Stimulated activated CD4-positive, alpha-beta T cell treated with anti-CD3 and anti-CD28 coated beads, Interleukin-1b, Interleukin-23, amount 100 ng/mL, for 24 hours (primary cell): ENCODE results near the gene DLST.
"Not testable (repeated sequence)": the region's sequence is repeated elsewhere in the genome, so short reads cannot be mapped to it uniquely, and the experiment has no call there.

ENCODE experiments used
- DNase-seq, 4 experiments: peaks; one replicate each; pipeline ENCODE4 v3.0.0-alpha.2; 2020; ENCODE audit warnings: low read depth in 4 of 4, low spot score in 1 of 4

DLST gene

DNA sequence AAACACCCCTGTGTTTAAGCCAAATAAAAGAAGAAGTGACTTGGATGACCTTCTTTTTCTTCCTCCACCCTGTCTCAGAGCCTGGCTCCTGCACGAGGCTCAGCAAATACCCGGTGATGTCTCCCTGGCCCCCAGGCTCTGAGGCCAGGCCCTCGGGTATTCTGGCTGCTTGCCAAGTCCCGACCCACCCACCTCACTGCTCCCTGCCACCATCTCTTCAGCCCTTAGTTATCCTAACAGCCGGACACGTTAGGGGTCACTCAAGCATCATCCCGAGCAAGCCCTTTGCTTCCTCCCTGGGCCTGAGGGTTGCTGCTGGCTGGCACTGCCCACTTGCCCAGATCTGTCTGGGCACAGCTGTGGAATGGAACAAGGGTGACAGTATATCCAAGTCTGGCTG, 34.1 kb downstream of the DLST start:
- no peak for DNase-seq

DNA sequence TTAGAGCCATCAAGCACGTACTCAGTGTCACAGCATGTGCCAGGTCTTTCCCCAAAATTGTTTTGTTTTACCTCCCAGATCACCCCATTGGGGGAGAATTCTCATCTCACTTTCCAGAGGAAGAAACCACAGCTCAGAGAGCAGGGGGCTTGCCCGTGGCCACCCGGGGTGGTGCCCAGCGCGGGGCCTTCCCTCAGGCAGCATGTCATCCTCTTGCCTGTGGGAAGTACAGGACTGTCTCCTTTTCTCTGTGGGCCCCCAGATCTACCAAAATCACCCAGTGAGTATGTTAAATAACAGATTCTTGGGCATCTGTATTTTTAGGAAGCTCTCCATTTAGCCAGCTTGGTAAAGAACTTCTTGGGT, 35.4 kb downstream of the DLST start:
- no peak for DNase-seq

DNA sequence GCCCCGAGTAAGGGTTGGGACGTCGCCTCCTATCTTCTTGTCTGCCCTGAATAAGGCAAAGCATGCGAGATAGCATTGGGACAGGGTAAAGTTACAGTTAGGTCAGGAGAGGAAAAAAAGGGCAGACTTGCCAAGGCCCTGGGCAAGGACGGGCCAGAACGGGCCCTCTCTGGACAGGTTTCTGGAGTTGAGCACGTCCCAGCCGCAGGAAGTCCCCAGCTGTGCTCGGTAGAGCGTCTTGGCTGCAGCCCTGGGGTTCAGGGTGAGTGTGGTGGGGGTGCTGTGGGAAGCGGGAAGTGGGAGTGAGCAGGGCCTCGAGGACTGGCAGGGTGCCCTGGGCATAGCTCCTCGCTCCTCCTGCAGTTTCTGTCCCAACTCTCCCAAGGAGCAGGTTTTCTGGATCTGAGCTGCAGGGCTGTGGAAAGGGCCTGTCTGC, 35.9 kb downstream of the DLST start:
- no peak for DNase-seq

DNA sequence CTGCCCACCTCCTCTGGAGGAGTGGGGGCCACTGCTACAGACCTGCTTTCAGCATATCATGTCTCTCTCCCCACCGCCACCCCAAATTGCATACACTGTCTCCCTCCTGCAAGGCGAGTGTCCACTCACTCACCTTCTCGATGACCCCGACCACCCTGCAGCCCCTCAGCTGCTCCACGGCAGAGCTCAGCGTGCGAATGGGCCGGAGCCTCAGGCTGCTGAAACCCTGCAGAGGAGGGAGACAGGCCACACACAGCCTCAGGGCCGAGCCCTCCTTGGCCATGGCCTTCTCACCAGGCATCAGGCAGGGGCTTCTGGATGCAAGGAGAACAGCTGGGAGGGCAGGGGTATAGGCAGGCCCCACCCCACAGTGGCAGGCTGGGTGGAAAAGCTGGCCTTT, 36.7 kb downstream of the DLST start:
- DNase-seq: no peak

DNA sequence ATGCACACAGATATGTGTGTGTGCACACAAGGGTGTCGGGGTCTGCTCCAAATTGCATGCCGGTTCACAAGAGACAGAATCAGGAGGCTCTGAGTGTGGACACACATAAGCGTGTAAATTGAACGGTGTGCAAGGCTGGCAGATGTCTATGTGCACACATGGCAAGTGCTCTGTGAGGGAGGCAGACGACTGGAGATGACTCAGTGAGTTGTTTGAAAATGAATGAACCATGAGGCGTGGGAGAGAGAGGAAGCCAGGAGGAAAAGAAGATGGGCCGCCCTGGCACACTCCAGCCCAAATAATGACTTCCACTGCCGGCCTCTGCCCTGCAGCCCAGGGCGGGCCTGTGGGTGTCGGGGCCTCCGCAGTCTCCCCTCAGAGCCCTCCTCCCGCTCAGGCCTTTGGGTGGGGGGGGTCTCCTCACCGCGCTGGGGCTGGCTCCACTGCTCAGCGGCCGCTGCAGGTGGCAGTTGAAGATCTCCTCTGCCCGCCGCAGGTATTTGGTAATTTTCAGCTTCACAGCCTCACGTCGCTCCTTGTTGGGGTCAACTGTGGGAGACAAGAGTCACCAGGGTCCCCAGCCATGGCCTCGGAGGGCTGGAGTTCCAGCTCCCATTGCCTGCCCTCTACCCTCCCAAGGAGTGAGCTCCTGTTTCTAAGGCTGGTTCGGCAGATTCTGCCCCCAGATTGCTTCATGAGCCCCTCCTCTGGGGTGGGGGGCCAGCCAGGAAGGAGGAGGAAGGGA, 37.9 kb downstream of the DLST start:
- DNase-seq: no peak

DNA sequence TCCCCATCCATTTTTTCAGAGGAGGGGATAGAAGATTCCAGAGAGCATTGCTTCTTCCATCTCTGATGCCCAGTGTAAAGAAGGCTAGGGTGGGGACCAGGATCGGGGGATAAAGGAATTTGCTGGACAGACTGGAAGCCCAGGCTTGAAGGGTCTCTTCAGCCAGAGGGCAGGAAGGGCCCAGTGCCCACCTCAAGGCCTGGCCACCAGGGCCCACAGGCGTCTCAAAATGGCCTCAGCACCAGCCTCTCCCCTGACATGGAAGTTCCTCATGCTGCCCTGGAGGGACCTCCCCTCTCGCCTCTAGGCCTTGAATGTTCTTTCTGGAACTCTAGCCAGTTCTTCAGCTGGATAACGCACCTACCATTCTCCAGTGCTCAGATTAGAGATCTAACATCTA, 38.6 kb downstream of the DLST start:
- no peak for DNase-seq

DNA sequence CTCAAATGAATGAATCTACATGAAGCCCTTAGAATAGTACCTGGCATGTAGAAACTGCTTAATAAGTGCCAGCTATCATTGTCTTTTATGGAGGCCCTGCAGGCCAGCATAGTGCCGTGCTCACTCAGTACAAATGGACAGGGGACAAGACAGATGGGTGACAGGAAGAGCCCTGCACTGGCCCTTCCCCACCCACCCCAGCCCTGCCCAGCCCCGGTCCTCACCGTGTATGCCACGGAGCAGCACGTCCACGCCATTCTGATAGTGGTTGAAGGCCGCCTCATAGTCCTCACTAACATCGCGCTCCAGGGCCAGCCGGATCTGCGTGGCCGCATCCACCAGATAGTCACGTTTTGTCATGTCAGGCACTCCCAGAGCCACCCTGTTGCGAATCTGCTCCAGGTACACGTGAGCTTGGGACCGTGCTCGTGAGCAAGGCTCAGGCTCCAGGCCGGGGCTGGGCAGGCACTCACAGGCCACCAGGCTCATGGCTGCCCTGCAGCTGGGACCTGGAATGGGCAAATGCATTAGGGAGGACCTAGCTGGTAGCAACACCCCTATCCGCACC, 39.4 kb downstream of the DLST start:
- DNase-seq: no peak

DNA sequence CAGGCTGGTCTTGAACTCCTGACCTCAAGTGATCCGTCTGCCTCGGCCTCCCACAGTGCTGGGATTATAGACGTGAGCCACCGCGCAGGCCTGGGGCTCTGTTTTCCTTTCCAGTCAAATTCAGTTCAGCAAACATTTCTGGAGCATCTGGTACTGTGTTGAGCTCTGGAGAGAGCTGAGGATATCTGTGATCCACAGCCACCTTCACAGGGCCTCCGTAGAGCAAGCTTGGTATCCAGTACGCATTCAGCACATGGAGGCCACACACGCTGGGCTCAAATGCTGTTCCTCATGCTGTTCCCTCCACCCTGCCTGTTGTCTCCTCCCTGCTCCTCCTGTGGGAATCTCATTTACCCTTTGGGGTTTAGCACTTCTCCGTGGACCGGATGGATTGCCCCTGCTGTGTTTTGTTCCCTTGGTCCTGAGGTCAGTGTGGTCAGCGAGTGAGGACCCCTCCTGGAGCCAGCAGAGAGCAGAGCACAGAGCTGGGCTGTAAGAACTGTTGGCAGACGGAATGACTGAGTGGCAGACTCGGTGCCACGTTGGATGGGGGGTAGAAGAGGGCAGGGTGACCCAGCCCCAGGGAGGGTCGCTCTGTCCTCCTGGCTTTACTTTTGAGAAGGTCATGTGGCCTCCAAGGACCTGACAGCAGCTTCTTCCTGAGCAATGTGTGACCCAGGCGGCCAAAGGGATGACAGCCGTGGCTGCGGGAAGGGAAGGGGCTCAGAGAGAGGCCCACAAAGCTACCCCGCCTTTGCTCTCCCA, 40.5 kb downstream of the DLST start:
- DNase-seq: no peak

DNA sequence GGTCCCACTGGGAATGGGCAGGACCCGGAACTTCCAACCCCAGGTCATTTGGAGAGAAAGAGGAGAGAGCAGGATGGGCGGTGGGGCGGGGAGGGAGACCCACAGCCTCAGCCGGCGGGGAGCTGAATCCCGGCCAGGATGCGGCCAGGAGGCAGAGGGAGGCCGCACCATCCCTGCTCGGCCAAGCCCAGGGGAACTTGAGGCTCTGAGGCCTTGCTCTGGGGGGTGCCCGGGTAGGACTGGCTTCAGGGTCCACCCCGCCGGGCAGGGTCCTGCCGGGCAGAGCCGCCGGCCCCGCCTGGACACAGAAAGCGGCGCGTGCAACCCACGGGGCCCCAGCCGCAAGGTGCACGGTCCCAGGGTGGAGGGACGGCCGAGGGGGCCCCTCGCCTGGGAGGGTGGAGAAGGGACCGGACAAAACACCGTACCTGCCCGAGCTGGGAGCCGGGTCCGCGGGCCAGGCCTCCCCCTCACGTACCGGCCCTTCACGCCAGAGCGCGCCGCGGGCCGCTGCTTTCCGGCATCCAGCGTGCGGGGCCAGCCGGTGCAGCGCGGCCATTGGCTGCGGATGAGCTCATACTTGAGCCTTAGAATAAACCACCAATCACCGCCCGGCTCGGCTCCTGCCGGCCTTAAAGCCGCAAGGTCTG, 41.2 kb downstream of the DLST start, which contains the start of gene RPS6KL1:
Gene RPS6KL1 (minus strand): TSS at position 509 of the 650 bp plus-strand sequence. CDS start 1,719 bp downstream, outside the sequence.
- DNase-seq: peak; percentile 32 to 71 (median 54)

DNA sequence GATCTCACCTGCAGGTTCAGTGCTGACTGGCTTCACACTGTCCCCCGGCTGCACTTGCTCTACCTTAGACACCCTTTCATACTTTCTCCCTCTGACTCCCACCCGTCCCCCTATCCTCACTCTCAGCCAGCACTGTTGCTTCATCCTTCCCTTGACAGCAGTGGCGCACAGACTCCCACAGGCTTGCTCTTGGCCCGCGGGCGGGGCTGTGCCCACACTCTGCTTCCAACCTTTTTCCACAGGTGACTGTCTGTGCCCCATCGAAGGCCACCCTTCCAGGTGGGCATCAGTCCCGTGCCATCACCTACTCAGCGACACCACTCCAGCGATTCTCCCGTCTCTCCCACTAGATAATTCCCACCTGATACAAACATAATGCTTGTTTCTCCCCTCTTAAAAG, 42.3 kb downstream of the DLST start:
- DNase-seq: no peak

DNA sequence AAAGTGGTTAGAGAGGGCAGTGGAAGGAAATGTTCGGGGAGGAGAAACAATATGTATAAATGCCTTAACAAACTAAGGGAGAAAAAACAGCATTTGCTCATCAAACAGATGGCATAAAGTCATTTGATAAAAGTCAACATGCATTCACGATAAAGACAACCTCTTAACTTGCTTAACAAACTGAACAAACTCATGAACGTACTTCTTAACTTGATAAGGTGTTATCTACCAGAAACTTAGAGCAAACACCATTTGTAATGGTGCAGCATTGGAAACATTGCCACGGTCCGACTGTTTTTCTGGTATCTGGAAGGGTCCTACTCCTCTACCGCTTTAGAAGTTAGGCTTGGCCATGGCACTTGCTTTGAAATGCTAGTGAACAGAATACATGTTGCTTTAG, 45.5 kb downstream of the DLST start:
- no peak for DNase-seq

DNA sequence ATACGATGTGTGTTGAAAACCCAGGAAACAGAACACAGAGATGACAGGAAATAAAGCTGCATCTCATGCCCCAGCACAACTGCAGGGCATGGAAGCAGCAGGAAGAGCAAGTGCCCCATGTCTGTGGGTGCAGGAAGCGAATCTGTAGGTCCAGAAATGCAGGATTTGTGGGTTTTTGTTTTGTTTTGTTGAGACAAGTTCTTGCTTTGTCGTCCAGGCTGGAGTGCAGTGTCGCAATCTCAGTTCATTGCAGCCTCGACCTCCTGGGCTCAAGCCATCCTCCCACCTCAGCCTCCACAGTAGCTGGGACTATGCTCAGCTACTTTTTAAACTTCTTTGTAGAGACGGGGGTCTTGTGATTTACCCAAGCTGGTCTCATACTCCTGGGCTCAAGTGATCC, 47.5 kb downstream of the DLST start:
- no peak for DNase-seq

DNA sequence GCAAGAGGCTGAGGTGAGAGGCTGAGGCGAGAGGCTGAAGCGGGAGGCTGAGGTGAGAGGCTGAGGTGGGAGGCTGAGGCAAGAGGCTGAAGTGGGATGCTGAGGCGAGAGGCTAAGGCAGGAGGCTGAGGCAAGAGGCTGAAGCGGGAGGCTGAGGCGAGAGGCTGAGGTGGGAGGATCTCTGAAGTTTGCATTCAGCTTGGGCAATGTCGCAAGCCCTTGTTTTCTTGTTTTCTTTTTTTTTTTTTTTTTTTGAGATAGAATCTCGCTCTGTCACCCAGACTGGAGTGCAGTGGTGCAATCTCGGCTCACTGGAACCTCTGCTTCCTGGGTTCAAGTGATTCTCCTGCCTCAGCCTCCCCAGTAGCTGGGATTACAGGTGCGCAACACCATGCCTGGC, 50.0 kb downstream of the DLST start:
- not testable (repeated sequence) for DNase-seq

DNA sequence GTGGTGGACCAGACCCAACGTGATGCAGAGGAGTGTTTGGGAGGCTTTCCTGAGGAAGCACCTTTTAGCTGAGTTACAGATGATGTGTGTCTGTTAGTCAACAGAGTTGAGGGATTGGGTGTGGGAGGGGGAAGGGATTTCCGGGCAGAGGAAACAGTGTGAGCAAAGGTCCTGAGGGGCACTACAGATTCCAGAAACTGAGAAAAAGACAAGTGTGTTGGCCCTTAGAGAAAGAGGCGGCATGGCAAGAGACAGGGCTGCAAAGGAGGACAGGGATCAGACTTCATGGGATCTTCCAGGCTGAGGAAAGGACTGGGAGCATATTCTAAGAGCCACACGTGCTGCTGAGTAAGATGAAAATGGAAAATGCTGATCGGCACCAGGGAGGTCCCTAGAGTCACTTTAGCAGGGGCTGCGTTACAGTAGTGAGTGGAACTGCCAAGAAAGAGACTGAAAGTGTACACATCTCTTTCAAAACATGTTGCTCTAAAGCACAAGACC, 50.7 kb downstream of the DLST start:
- no peak for DNase-seq

DNA sequence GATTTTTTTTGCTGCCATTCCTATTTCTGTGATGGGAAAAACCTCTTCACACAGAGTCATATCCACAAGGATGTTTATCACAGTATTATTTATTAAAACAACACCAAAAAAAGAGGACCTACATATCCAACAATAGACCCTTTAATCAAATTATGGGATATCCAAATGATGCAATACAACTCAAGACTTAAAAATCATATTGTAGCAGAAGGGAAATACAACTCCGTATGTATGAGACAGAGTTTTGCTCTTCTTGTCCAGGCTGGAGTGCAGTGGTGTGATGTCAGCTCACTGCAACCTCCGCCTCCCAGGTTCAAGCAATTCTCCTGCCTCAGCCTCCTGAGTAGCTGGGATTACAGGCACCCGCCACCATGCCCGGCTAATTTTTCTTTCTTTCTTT, 51.2 kb downstream of the DLST start:
- not testable (repeated sequence) for DNase-seq

DNA sequence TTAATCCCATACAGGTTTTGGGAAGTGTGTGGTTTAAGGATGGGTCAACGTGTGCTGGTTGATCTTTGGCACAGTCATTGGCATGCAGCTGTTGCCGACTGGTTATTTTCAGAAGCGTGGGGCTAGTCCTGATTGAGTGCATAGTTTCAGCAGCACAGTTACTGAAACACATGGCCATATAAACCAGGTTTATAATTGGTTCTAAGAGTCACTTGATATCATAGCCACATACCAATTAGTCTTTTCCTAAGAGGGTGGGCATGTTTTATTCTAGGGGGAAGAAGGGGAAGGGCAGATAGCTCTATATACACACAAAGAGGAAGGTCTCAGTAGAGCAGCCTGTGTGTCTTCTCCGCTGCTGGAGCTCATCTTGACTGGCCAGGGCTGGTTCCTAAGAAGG, 52.3 kb downstream of the DLST start:
- no peak for DNase-seq

DNA sequence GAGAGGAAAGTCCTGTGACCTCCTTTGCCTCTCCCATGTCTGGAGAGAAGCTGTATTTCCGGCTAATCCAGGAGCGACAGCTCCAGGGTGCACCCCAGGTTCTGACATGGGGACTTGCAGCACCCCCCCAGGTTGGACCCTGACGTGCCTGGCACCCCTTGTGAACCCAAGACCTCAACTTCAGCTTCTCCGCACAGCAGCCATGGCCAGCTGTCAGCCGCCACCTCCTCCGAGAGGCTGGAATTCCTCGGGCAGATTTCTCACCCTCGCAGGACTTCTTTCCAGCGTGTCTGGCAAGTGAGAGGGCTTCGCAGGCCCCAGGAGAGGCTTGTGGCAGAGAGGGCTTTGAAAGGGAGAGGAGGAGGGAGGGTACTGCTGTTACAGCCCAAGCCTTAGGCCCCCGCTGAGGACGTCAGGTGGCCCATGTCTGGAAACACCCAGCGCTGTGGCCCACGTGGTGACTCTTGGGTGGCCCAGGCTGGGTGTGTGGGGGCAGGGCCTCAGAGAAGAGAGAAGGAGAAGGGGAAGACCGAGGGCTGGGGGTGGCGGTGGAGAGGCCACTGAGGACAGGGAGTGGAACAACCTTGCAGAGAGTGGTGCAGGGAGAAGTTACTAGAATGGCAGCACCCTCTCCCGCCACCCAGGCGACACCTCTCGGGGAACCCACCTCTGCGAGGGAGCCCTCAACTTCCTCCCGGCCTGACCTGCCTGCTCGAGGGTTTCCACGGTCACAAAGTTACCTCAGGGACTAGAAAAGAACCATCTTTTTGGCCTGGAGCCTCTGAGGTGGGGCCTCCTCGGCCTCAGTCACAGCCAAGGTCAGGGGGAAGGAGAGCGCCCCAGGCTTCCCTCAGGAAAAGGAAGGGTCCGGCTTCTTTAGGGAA, 53.0 kb downstream of the DLST start:
- DNase-seq: no peak

DNA sequence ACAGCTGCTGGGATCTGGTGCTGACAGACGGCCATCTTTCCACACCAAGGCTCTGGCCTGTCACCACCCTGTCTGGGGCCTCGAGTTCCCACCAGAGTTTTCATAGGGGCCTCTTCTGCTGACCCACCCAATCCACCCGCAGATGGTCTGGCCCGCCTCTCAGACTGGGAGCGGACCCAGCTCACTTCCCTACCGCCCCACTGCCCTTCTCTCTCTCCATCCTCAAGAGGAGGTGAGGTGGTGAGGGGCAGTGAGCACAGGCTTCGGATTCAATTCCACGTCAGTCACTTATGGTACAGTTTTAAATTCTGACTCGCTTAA, 53.6 kb downstream of the DLST start:
- no peak for DNase-seq

DNA sequence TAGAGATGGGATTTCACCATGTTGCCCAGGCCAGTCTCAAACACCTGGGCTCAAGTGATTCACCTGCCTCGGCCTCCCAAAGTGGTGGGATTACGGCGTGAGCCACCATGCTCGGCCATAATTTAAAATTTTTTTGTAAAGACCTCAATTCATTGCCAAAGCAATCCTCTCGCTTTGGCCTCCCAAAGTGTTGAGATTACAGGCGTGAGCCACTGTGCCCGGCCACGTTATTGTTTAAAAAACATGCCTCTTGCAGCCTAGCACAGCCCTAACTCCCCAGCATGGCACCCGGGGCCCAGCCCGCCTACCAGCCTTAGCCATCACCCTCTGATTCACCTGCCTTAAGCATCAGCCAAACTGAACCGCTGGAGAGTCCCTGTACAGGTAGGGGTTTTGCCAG, 54.4 kb downstream of the DLST start:
- no peak for DNase-seq

DNA sequence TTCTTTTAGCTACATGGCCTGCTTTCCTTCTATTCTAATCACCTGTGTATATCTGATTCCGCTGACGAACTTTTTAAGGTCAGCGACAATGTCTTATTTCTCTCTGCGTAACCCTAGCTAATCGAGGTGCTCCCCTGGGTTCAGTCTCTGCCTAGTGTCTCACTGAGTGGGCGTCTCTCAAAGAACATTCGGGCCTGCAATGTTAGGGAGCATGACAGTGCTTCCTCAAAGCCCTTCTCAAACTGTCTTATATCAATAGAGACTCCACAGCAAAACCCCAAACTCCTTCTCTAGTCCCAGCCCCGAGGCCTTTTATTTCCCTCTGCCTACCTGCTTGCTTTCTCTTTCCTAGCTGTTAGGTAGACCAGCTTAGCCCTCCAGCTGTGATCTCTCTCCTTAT, 55.0 kb downstream of the DLST start:
- DNase-seq: no peak

DNA sequence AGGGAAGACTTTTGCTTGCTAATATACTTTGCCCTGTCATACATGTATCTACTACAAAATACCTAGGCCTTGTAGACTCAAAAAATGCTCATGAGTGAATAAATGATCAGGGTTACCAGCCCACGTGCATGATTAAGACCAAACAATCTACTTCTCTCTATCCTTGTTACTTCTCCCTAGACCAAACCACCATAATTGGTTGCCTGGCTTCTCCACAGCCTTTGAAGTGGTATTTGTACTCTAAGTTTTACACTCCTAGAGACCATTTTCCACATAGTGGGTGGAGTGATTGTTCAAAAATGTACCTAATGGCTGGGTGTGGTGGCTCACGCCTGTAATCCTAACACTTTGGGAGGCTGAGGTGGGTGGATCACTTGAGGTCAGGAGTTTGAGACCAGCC, 55.5 kb downstream of the DLST start:
- no peak for DNase-seq
